HL-60 (cell line): ENCODE results near the gene KISS1R.
A peak's percentile ranks its signal among the peaks of the same experiment; 100 is the strongest.

Experiments
- DNase-seq, 2 experiments: peaks; one replicate each; pipeline ENCODE4 v3.0.0-alpha.2; 2010 to 2020; ENCODE audit warnings: low read depth in 1 of 2, low spot score in 1 of 2
- H3K27ac ChIP-seq: fragments of 250-450 bp; sonication (Bioruptor Pico); replicated peaks from 2 replicates; pipeline ENCODE4 v1.5.1; 2020; ENCODE audit warnings: mild to moderate bottlenecking, moderate library complexity
- H3K27me3 ChIP-seq: fragments of 250-450 bp; sonication (Bioruptor Pico); 2 replicates; pipeline ENCODE4 v1.5.1; 2021; ENCODE audit warnings: mild to moderate bottlenecking, moderate library complexity; ENCODE audit not compliant: insufficient read depth, poor library complexity, severe bottlenecking
- H3K4me3 ChIP-seq: replicated peaks from 2 replicates; pipeline ENCODE4 v1.5.1; 2011; ENCODE audit warnings: mild to moderate bottlenecking, control low read depth, low read length; ENCODE audit not compliant: insufficient read depth
- GABPA ChIP-seq: IDR thresholded peaks from 2 replicates; pipeline ENCODE4 v1.6.1; 2012; ENCODE audit warnings: low read depth
- POLR2AphosphoS5 ChIP-seq: IDR thresholded peaks from 2 replicates; pipeline ENCODE4 v1.6.1; 2012; ENCODE audit warnings: low read depth
- SPI1 ChIP-seq: IDR thresholded peaks from 2 replicates; pipeline ENCODE4 v1.6.1; 2012; ENCODE audit warnings: low read depth, mild to moderate bottlenecking, borderline replicate concordance
- TF ChIP-seq, protein P1 (sequence below): IDR thresholded peaks from 2 replicates; pipeline ENCODE4 v1.6.1; 2012; ENCODE audit warnings: low read depth; ENCODE audit not compliant: insufficient replicate concordance
- TF ChIP-seq, protein P2 (sequence below): IDR thresholded peaks from one replicate; pipeline ENCODE4 v1.5.1; 2011; ENCODE audit warnings: low read length, control low read depth, inconsistent platforms; ENCODE audit not compliant: insufficient read depth

KISS1R gene

DNA sequence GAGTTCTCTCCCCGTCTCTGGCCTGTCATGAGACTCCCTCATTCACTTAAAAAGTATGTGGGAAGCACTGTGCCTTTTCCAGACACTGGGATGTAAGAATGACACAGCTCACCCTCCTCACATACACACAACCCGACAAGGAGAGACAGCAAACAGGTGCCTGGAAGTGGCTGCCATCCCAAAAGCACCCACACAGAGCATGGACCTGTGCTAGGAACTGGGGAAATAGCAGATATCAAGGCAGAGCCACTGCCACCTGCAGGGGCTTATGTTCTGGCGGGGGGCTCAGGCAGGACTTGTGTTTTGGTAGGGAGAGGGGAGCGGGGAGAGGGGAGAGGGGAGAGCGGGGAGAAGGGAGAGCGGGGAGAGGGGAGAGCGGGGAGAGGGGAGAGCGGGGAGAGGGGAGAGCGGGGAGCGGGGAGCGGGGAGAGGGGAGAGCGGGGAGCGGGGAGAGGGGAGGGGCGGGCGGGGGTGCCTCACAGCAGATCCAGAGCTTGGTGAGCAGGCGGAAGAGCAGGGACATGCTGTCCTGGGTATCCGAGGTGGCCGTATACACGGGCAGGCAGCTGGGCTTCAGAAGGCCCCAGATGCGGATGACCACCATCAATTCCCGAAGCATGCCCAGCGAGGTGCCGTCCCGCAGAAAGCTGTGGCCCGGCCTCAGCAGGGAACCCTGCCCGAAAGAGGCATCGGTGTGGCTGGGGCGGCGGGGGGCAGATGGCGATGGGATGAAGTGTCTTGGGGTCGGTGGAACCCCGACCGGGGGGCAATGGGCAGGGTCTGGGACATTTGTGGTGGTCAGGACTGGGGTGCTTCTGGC is 45.5 kb upstream of the KISS1R start:
- no peak for DNase-seq
- no peak overlapping the region for H3K27ac ChIP-seq
- no peaks in the 10 kb centered on the region for H3K27me3 ChIP-seq
- no peak overlapping the region for H3K4me3 ChIP-seq
- TF ChIP-seq, protein P1, sequence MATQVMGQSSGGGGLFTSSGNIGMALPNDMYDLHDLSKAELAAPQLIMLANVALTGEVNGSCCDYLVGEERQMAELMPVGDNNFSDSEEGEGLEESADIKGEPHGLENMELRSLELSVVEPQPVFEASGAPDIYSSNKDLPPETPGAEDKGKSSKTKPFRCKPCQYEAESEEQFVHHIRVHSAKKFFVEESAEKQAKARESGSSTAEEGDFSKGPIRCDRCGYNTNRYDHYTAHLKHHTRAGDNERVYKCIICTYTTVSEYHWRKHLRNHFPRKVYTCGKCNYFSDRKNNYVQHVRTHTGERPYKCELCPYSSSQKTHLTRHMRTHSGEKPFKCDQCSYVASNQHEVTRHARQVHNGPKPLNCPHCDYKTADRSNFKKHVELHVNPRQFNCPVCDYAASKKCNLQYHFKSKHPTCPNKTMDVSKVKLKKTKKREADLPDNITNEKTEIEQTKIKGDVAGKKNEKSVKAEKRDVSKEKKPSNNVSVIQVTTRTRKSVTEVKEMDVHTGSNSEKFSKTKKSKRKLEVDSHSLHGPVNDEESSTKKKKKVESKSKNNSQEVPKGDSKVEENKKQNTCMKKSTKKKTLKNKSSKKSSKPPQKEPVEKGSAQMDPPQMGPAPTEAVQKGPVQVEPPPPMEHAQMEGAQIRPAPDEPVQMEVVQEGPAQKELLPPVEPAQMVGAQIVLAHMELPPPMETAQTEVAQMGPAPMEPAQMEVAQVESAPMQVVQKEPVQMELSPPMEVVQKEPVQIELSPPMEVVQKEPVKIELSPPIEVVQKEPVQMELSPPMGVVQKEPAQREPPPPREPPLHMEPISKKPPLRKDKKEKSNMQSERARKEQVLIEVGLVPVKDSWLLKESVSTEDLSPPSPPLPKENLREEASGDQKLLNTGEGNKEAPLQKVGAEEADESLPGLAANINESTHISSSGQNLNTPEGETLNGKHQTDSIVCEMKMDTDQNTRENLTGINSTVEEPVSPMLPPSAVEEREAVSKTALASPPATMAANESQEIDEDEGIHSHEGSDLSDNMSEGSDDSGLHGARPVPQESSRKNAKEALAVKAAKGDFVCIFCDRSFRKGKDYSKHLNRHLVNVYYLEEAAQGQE: no peak
- TF ChIP-seq GABPA (no peak), SPI1 (no peak), POLR2AphosphoS5 (no peak)
- TF ChIP-seq, protein P2, sequence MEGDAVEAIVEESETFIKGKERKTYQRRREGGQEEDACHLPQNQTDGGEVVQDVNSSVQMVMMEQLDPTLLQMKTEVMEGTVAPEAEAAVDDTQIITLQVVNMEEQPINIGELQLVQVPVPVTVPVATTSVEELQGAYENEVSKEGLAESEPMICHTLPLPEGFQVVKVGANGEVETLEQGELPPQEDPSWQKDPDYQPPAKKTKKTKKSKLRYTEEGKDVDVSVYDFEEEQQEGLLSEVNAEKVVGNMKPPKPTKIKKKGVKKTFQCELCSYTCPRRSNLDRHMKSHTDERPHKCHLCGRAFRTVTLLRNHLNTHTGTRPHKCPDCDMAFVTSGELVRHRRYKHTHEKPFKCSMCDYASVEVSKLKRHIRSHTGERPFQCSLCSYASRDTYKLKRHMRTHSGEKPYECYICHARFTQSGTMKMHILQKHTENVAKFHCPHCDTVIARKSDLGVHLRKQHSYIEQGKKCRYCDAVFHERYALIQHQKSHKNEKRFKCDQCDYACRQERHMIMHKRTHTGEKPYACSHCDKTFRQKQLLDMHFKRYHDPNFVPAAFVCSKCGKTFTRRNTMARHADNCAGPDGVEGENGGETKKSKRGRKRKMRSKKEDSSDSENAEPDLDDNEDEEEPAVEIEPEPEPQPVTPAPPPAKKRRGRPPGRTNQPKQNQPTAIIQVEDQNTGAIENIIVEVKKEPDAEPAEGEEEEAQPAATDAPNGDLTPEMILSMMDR: no peak

DNA sequence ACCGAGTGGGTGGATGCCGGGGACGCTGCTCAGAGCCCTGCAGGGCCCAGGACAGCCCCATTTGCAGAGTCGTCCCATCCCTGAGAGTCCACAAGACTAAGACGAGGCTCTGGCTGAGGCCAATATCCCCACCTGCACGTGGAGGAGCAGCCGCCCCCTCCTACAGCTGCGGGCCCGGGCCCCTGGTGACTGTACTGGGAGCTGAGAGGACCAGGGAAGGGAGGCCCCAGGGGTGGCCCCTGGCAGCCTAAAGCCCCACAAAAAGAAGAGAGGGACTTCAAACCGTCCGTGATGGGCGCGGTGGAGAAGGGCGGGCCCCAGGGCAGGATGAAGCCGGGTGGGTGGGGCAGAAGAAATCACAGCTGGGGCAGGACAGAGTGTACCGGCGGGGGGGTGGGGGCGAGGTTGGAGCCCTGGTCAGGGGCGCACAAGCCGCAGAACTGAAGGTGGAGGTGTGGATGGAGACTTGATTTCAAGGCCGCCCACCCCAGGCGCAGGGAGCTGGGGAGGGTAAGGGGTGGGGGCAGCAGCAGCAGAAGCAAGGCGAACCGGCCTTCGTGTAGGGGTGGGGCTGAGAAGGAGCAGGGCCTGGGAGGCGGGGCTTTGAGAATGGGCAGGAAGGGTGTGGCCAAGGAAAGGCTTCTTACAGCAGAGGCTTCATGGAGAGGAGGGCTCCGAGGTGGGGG is 44.7 kb upstream of the KISS1R start:
- Histone ChIP-seq H3K27ac (no peak overlapping the region), H3K4me3 (no peak overlapping the region), H3K27me3 (no peaks in the 10 kb centered on the region)
- peak in 1 of 2 experiments; percentile 37 for DNase-seq
- TF ChIP-seq SPI1 (no peak), POLR2AphosphoS5 (no peak), GABPA (no peak)
- TF ChIP-seq, protein P2: no peak
- TF ChIP-seq, protein P1: no peak

DNA sequence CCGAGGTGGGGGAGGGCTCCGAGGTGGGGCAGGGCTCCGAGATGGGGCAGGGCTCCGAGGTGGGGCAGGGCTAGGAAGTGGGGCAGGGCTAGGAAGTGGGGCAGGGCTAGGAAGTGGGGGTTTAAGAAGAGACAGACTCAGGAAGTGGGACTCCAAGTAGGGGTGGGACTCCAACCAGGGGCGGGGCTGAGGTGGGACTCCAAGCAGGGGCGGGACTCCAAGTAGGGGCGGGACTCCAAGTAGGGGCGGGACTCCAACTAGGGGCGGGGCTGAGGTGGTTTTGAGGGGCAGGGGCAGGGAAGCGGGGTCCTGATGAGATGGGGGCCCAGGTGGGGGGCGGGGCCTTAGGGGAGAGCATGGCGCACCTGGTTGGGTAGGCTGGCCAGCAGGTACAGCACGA is 44.0 kb upstream of the KISS1R start:
- Histone ChIP-seq H3K27me3 (no peaks in the 10 kb centered on the region), H3K4me3 (no peak overlapping the region), H3K27ac (no peak overlapping the region)
- TF ChIP-seq, protein P2: no peak
- TF ChIP-seq POLR2AphosphoS5 (no peak), GABPA (no peak), SPI1 (no peak)
- TF ChIP-seq, protein P1: no peak
- peak in 1 of 2 experiments; percentile 23 for DNase-seq
